Measurements from ENCODE around the gene KDM4F. TPM values are rescaled to one million over a fixed set of nuclear protein-coding genes. Genes with fewer than 3 reads are reported as not detected.
"Not testable (repeated sequence)": the region's sequence is repeated elsewhere in the genome, so short reads cannot be mapped to it uniquely, and the experiment has no call there.

The KDM4F gene
- total RNA-seq, 1 donor from 2014 or later: not detected

DNA sequence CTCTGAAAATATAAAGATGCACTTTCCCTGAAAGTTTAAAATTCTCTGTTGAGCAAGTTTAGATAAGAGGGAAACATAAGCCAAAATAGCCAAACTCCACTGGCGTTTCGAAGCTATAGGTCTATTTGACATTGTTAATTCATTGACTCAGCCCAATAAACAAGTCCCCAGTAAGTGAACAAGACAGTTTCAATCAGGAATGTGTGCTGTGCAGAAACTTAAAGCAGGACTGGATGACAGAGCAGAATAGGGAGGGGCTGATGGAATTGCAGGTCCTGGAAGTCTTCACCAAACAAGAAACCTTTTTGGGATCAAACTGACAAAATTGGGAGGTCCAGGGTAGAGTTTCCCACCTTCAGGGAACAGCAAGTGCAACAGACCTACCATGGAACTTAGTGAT, 33.1 kb upstream of the KDM4F start:
- Mint-ChIP-seq H3K27ac (ENCODE audit: unreplicated experiment) (no peak overlapping the region), H3K27me3 (ENCODE audit: unreplicated experiment) (peaks cover 14% of the 10 kb centered on the region), H3K4me3 (ENCODE audit: unreplicated experiment) (no peak overlapping the region), H3K9me3 (ENCODE audit: unreplicated experiment) (no peaks in the 10 kb centered on the region), H3K36me3 (ENCODE audit: unreplicated experiment) (no peaks in the 10 kb centered on the region), H3K4me1 (ENCODE audit: unreplicated experiment) (no peaks in the 10 kb centered on the region)
- TF ChIP-seq, protein P1, sequence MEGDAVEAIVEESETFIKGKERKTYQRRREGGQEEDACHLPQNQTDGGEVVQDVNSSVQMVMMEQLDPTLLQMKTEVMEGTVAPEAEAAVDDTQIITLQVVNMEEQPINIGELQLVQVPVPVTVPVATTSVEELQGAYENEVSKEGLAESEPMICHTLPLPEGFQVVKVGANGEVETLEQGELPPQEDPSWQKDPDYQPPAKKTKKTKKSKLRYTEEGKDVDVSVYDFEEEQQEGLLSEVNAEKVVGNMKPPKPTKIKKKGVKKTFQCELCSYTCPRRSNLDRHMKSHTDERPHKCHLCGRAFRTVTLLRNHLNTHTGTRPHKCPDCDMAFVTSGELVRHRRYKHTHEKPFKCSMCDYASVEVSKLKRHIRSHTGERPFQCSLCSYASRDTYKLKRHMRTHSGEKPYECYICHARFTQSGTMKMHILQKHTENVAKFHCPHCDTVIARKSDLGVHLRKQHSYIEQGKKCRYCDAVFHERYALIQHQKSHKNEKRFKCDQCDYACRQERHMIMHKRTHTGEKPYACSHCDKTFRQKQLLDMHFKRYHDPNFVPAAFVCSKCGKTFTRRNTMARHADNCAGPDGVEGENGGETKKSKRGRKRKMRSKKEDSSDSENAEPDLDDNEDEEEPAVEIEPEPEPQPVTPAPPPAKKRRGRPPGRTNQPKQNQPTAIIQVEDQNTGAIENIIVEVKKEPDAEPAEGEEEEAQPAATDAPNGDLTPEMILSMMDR (IDR thresholded peaks at IDR 0.05): no peak
- no peak for DNase-seq (ENCODE audit: extremely low spot score, unreplicated experiment)

DNA sequence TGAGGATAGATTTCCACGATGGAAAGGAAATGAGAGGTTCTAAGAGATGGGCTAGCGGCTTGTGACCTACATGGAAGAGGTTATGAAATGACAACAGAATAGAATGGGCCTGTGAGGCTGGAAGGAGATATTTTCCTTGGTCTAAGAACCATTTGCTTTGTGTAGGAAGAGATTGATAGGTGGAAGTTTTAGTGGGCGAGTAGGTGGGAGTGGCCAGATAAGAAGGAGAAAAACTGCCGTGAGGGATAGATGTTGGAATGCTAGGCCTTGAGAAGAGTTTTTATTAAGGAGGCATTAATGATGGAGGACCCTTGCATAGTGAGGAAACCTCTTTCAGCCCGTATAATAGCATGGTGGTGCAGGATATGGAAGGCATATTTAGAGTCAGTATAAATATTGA, 27.8 kb upstream of the KDM4F start:
- H3K4me3 Mint-ChIP-seq (ENCODE audit: unreplicated experiment); H3K9me3 Mint-ChIP-seq (ENCODE audit: unreplicated experiment); H3K4me1 Mint-ChIP-seq (ENCODE audit: unreplicated experiment); H3K27ac Mint-ChIP-seq (ENCODE audit: unreplicated experiment); DNase-seq (ENCODE audit: extremely low spot score, unreplicated experiment); H3K27me3 Mint-ChIP-seq (ENCODE audit: unreplicated experiment); H3K36me3 Mint-ChIP-seq (ENCODE audit: unreplicated experiment): not testable (repeated sequence)

DNA sequence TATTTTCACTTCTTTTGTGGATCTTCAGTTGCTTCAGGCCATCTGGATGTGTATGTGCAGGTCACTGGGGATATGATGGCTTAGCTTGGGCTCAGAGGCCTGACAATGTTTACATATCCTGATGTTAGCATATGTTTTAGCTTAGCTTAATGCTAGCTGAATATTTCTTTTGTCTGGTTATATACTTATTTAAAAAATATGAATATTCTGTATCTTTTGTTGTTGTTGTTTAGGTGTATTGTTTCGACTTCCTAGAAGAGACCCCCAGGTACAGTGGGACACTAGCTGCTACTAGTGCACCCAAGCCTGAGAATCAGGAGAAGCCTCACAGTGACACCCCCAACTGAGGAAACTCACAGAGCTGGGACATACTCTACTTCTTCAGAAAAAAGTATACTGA, 24.3 kb upstream of the KDM4F start, which contains the start of gene KDM4E:
Gene KDM4E (plus strand): TSS at position 301 of the 400 bp plus-strand sequence. CDS start 300 bp downstream, outside the sequence.
- peaks cover 3% of the 10 kb centered on the region for H3K9me3 Mint-ChIP-seq (ENCODE audit: unreplicated experiment)
- no peaks in the 10 kb centered on the region for H3K36me3 Mint-ChIP-seq (ENCODE audit: unreplicated experiment)
- no peak within 1 kb of the TSS for H3K27ac Mint-ChIP-seq (ENCODE audit: unreplicated experiment)
- DNase-seq (ENCODE audit: extremely low spot score, unreplicated experiment): no peak
- H3K27me3 Mint-ChIP-seq (ENCODE audit: unreplicated experiment): no peaks in the 10 kb centered on the region
- no peak within 1 kb of the TSS for H3K4me3 Mint-ChIP-seq (ENCODE audit: unreplicated experiment)
- H3K4me1 Mint-ChIP-seq (ENCODE audit: unreplicated experiment): no peaks in the 10 kb centered on the region
- TF ChIP-seq, protein P1 (IDR thresholded peaks at IDR 0.05): no peak

DNA sequence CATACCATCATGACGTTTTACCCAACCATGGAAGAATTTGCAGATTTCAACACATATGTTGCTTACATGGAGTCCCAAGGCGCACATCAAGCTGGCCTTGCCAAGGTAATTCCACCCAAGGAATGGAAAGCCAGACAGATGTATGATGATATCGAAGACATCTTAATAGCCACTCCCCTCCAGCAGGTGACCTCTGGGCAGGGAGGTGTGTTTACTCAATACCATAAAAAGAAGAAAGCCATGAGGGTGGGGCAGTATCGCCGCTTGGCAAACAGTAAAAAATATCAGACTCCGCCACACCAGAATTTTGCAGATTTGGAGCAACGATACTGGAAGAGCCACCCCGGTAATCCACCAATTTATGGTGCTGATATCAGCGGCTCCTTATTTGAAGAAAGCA, 23.6 kb upstream of the KDM4F start:
- H3K4me3 Mint-ChIP-seq (ENCODE audit: unreplicated experiment); H3K27me3 Mint-ChIP-seq (ENCODE audit: unreplicated experiment); H3K27ac Mint-ChIP-seq (ENCODE audit: unreplicated experiment); DNase-seq (ENCODE audit: extremely low spot score, unreplicated experiment); H3K4me1 Mint-ChIP-seq (ENCODE audit: unreplicated experiment); H3K36me3 Mint-ChIP-seq (ENCODE audit: unreplicated experiment); H3K9me3 Mint-ChIP-seq (ENCODE audit: unreplicated experiment): not testable (repeated sequence)

DNA sequence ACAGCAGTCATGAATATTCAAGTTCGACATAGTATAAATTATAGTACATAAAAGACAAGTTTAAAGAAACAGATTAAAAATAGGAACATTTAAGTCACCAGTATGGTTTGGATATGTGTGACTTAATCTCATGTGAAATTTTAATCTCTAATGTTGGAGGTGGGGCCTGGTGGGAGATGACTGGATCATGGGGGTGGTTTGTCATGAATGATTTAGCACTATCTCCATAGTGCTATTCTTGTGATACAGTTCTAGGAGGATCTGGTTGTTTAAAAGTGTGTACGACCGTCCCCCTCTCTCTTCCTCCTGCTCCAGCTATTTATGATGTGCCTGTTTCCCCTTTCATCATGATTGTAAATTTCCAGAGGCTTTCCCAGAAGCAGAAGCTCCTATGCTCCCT, 20.9 kb upstream of the KDM4F start:
- Mint-ChIP-seq H3K9me3 (ENCODE audit: unreplicated experiment) (peaks cover 6% of the 10 kb centered on the region), H3K4me3 (ENCODE audit: unreplicated experiment) (no peak overlapping the region), H3K27me3 (ENCODE audit: unreplicated experiment) (peaks cover 20% of the 10 kb centered on the region), H3K4me1 (ENCODE audit: unreplicated experiment) (no peaks in the 10 kb centered on the region), H3K27ac (ENCODE audit: unreplicated experiment) (no peak overlapping the region), H3K36me3 (ENCODE audit: unreplicated experiment) (no peaks in the 10 kb centered on the region)
- DNase-seq (ENCODE audit: extremely low spot score, unreplicated experiment): no peak
- TF ChIP-seq, protein P1 (IDR thresholded peaks at IDR 0.05): no peak

DNA sequence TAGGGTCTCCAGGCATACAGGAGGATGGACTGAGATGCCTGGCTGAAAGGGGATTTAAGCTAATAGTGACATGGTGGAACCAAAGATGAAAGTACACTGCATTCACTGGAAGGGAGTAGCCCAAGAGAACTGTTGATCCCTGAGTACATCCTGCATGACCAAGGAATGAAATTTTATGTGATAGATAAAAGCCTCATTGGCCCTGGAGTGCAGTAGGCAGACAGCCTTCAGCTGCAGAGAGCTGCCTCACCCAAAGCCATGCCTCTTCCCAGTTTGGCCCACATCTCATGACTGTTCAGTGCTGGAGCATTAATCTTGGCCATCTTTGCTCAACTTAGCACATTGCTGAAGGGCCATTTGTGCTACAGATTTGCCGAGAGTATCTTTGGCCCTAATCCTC, 16.2 kb upstream of the KDM4F start:
- Mint-ChIP-seq H3K9me3 (ENCODE audit: unreplicated experiment) (peaks cover 6% of the 10 kb centered on the region), H3K27me3 (ENCODE audit: unreplicated experiment) (peaks cover 43% of the 10 kb centered on the region), H3K4me3 (ENCODE audit: unreplicated experiment) (no peak overlapping the region), H3K4me1 (ENCODE audit: unreplicated experiment) (no peaks in the 10 kb centered on the region), H3K36me3 (ENCODE audit: unreplicated experiment) (no peaks in the 10 kb centered on the region), H3K27ac (ENCODE audit: unreplicated experiment) (no peak overlapping the region)
- TF ChIP-seq, protein P1 (IDR thresholded peaks at IDR 0.05): no peak
- no peak for DNase-seq (ENCODE audit: extremely low spot score, unreplicated experiment)

Data from osteocyte (in vitro differentiated cells).